ENCODE data around the gene PLSCR3.

GRCh38 chr17:7340179-7340578 is 54.1 kb downstream of the PLSCR3 start:
- TF ChIP-seq, protein P1, sequence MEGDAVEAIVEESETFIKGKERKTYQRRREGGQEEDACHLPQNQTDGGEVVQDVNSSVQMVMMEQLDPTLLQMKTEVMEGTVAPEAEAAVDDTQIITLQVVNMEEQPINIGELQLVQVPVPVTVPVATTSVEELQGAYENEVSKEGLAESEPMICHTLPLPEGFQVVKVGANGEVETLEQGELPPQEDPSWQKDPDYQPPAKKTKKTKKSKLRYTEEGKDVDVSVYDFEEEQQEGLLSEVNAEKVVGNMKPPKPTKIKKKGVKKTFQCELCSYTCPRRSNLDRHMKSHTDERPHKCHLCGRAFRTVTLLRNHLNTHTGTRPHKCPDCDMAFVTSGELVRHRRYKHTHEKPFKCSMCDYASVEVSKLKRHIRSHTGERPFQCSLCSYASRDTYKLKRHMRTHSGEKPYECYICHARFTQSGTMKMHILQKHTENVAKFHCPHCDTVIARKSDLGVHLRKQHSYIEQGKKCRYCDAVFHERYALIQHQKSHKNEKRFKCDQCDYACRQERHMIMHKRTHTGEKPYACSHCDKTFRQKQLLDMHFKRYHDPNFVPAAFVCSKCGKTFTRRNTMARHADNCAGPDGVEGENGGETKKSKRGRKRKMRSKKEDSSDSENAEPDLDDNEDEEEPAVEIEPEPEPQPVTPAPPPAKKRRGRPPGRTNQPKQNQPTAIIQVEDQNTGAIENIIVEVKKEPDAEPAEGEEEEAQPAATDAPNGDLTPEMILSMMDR (IDR thresholded peaks at IDR 0.05 in 2 of 3, conservative IDR thresholded peaks at IDR 0.05 in 1 of 3; ENCODE audit: borderline replicate concordance in 1 of 3, insufficient read depth in 1 of 3, low read depth in 2 of 3, low read length in 2 of 3) = no peak
- TF ChIP-seq POLR2AphosphoS5 (IDR thresholded peaks at IDR 0.05; ENCODE audit: low read depth, low read length) = no peak
- no peak for TF ChIP-seq POLR2A (IDR thresholded peaks at IDR 0.05; ENCODE audit: borderline replicate concordance, extremely low read depth, insufficient read depth, insufficient read length)
- no peak for TF ChIP-seq MAX (IDR thresholded peaks at IDR 0.05)
- no peak for TF ChIP-seq CEBPB (IDR thresholded peaks at IDR 0.05; ENCODE audit: low read depth)
- TF ChIP-seq RAD21 (IDR thresholded peaks at IDR 0.05; ENCODE audit: low read depth) = no peak
- no peak for TF ChIP-seq EZH2 (IDR thresholded peaks at IDR 0.05)
- TF ChIP-seq YY1 (IDR thresholded peaks at IDR 0.05; ENCODE audit: extremely low read depth, insufficient replicate concordance, low read depth, low read length) = no peak
- TF ChIP-seq EGR1 (IDR thresholded peaks at IDR 0.05; ENCODE audit: low read depth) = no peak
- TF ChIP-seq, protein P2, sequence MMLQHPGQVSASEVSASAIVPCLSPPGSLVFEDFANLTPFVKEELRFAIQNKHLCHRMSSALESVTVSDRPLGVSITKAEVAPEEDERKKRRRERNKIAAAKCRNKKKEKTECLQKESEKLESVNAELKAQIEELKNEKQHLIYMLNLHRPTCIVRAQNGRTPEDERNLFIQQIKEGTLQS (IDR thresholded peaks at IDR 0.05) = no peak
- TF ChIP-seq FOSL1 (IDR thresholded peaks at IDR 0.05; ENCODE audit: low read depth) = no peak
- TF ChIP-seq SIN3A (IDR thresholded peaks at IDR 0.05; ENCODE audit: low read depth) = no peak
